Mucosa of rectum (tissue), 2 donors: Measurements from ENCODE around the gene TPM4.

Experiments used
- H3K27ac ChIP-seq, 2 donors: one replicate each; pipeline ENCODE4 v1.7.0; 2013; ENCODE audit warnings: inconsistent platforms in 2 of 2, low read depth in 2 of 2, low read length in 2 of 2
- H3K27me3 ChIP-seq, 2 donors: one replicate each; pipeline ENCODE4 v1.7.0; 2013; ENCODE audit warnings: low read length in 2 of 2; ENCODE audit not compliant: control insufficient read depth in 2 of 2, insufficient read depth in 2 of 2
- H3K36me3 ChIP-seq, 2 donors: one replicate each; pipeline ENCODE4 v1.7.0; 2013; ENCODE audit warnings: low read length in 2 of 2; ENCODE audit not compliant: control insufficient read depth in 2 of 2, insufficient read depth in 2 of 2
- H3K4me1 ChIP-seq, 2 donors: one replicate each; pipeline ENCODE4 v1.7.0; 2013; ENCODE audit warnings: low read length in 2 of 2, mild to moderate bottlenecking in 1 of 2; ENCODE audit not compliant: control insufficient read depth in 2 of 2, insufficient read depth in 2 of 2
- H3K4me3 ChIP-seq, 2 donors: one replicate each; pipeline ENCODE4 v1.7.0; 2013; ENCODE audit warnings: low read length in 2 of 2
- H3K9ac ChIP-seq, 2 donors: one replicate each; pipeline ENCODE4 v1.7.0; 2013; ENCODE audit warnings: low read length in 2 of 2, low read depth in 1 of 2, mild to moderate bottlenecking in 1 of 2
- H3K9me3 ChIP-seq, 2 donors: one replicate each; pipeline ENCODE4 v1.7.0; 2013; ENCODE audit warnings: low read length in 2 of 2; ENCODE audit not compliant: control insufficient read depth in 2 of 2
- donor health status: healthy.
- donor health status: Normal muscosa, but diverticular disease.

The TPM4 gene

DNA sequence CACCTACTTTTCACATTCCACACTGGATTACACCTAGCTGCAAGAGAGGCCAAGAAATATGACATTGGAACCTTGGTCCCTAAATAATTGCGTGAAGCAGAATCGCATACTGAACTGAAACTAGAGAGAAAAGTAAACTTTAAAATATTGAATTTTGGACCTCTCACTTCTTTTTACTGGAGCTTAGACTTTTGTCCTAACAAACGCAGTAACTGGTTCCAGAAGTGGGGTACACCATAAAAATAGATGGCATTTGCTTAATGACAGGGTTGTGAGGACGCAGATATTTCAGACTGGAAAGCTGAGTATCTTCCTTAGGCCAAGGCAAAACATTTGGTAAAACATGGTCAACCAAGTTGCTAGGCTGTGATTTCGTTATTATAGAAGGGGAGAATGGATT is 19.2 kb upstream of the TPM4 start:
- Histone ChIP-seq H3K9me3 (peaks cover 0 to 2% of the 10 kb centered on the region in 2 donors), H3K36me3 (no peaks in the 10 kb centered on the region)

DNA sequence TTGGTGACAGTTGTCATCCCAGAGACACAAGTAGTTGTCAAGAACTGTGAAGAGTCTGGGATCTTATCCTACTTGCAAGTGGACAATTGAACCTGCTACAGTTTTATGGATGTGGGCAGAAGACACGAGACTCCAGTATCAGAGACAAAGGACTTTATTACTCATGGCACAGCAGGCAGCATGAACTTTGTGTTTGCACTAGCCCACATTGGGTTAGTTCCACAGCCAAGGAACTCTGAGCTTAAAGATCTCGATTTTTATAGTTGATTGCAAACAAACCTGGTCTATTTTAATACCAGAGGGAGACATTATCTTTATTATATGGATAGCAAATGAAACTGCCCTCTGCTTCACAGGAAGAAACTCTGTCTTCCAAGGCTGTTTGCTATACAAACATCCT is 16.0 kb upstream of the TPM4 start:
- H3K4me1 ChIP-seq = peaks cover 0 to 7% of the 10 kb centered on the region in 2 donors
- H3K27ac ChIP-seq = peak overlapping the region in 1 of 2 donors; percentile 34
- H3K9ac ChIP-seq = no peak overlapping the region
- H3K27me3 ChIP-seq = peaks cover 0 to 2% of the 10 kb centered on the region in 2 donors
- H3K9me3 ChIP-seq = peaks cover 0 to 2% of the 10 kb centered on the region in 2 donors
- no peak overlapping the region for H3K4me3 ChIP-seq
- H3K36me3 ChIP-seq = no peaks in the 10 kb centered on the region

More for the DNA sequence above, 19.2 kb upstream of the TPM4 start:
- no peak overlapping the region for H3K27ac ChIP-seq
- no peak overlapping the region for H3K9ac ChIP-seq
- H3K4me3 ChIP-seq = no peak overlapping the region
- peaks cover 0 to 7% of the 10 kb centered on the region in 2 donors for H3K4me1 ChIP-seq
- H3K27me3 ChIP-seq = peaks cover 0 to 2% of the 10 kb centered on the region in 2 donors

DNA sequence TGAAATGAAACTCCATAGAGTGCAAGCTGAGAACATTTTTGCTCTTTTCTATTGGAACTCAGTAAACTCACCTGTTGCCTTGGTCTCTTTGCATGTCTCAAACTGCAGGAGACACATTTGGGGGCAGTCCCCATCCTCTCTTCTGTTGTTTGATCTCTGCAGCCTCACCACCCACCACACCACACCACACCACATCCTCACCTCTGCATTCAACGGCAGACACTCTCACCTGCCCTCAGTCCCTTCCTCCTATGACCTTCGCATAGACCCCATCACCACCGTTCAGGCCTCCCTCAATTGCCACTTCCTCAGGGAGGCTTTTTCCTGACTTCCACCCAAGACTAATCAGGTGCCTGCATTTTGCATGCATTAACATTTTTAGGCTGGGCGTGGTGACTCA is 14.4 kb upstream of the TPM4 start:
- Histone ChIP-seq H3K4me1 (peaks cover 6 to 13% of the 10 kb centered on the region in 2 donors), H3K4me3 (no peak overlapping the region), H3K9me3 (peaks cover 0 to 2% of the 10 kb centered on the region in 2 donors), H3K9ac (no peak overlapping the region), H3K27ac (no peak overlapping the region), H3K36me3 (no peaks in the 10 kb centered on the region), H3K27me3 (peaks cover 0 to 2% of the 10 kb centered on the region in 2 donors)

DNA sequence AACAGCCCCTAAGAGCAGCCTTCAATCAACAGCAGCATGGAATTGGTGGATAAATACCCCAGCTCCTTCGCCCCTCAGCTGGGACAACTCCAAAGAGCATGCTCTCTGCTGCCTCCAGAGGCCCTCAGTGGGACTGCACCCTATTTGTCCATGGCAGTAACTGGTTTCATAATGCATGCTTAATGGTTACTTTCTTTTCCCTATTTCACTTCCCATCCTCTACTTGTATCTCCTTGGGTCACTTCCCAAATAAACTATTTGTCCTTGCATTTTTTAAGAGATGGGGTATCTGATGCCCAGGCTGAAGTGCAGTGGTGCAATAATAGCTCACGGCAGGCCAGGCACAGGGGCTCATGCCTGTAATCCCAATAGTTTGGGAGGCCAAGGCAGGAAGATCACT is 13.5 kb upstream of the TPM4 start:
- H3K36me3 ChIP-seq = no peaks in the 10 kb centered on the region
- no peak overlapping the region for H3K4me3 ChIP-seq
- H3K9me3 ChIP-seq = peaks cover 0 to 2% of the 10 kb centered on the region in 2 donors
- no peak overlapping the region for H3K9ac ChIP-seq
- no peak overlapping the region for H3K27ac ChIP-seq
- H3K27me3 ChIP-seq = peaks cover 0 to 2% of the 10 kb centered on the region in 2 donors
- H3K4me1 ChIP-seq = peaks cover 8 to 17% of the 10 kb centered on the region in 2 donors

DNA sequence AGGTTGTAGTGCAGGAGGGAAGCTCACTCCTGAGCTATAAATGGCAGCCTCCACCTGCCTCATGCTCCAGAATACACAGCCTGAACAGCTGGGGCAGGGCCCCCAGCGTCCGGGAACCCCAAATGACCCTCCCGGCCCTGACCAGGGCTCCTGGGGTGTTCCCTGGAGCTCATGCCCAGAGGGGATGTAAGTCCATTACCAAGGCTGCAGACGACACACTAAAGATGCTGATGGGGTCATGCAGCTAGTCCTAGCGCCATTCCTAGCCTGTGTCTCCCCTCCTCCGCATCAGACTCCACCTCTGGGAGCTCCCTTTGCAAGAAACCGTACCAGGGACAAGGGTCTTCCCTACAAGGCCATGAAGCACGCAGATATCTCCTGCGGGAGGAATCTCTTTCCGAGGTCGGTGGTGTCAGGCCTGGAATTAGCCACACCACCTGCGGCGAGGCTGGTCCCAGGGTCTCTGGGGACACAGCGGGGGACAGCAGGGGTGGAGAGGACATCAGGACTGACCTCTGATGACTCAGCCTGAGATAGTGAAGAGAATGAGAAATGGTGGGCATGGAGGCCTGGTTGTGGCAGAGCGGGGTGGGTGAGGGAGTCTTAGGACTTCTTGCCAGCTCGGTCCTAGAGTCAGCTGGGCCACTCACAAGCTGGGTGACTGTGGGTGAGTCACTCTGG is 11.9 kb upstream of the TPM4 start:
- no peak overlapping the region for H3K4me3 ChIP-seq
- H3K27me3 ChIP-seq = no peaks in the 10 kb centered on the region
- no peaks in the 10 kb centered on the region for H3K36me3 ChIP-seq
- H3K9ac ChIP-seq = no peak overlapping the region
- no peak overlapping the region for H3K27ac ChIP-seq
- peaks cover 8 to 26% of the 10 kb centered on the region in 2 donors for H3K4me1 ChIP-seq
- peaks cover 0 to 2% of the 10 kb centered on the region in 2 donors for H3K9me3 ChIP-seq

DNA sequence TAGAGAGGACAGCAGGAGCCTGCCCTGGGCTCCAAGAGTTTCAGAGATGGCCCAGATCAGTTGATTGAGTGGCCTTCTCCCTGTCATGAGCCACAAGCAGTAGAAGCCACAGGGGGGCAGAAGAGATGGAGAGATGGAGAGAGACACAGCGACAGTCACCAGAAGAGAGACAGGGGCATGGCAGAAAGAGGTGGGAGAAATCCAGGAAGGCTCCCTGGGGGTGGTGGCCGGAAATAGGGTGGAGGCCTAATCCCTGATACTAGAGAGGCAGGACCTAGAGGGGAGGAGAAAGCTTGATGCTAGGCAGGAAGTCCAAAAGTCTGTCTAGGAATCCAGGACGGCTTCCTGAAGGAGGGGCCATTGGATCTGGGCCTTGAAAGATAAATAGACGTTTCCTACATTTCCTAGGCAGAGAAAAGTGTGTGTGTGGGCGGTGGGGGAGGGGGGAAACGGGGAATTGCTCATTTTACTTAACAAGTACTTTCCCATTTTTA is 9.6 kb upstream of the TPM4 start:
- H3K9ac ChIP-seq = peak overlapping the region in 1 of 2 donors; percentile 79
- H3K4me3 ChIP-seq = peak overlapping the region; percentile 41 to 66
- H3K9me3 ChIP-seq = no peaks in the 10 kb centered on the region
- H3K27ac ChIP-seq = peak overlapping the region; percentile 94 to 99
- H3K36me3 ChIP-seq = no peaks in the 10 kb centered on the region
- H3K4me1 ChIP-seq = peaks cover 30 to 40% of the 10 kb centered on the region in 2 donors
- no peaks in the 10 kb centered on the region for H3K27me3 ChIP-seq

DNA sequence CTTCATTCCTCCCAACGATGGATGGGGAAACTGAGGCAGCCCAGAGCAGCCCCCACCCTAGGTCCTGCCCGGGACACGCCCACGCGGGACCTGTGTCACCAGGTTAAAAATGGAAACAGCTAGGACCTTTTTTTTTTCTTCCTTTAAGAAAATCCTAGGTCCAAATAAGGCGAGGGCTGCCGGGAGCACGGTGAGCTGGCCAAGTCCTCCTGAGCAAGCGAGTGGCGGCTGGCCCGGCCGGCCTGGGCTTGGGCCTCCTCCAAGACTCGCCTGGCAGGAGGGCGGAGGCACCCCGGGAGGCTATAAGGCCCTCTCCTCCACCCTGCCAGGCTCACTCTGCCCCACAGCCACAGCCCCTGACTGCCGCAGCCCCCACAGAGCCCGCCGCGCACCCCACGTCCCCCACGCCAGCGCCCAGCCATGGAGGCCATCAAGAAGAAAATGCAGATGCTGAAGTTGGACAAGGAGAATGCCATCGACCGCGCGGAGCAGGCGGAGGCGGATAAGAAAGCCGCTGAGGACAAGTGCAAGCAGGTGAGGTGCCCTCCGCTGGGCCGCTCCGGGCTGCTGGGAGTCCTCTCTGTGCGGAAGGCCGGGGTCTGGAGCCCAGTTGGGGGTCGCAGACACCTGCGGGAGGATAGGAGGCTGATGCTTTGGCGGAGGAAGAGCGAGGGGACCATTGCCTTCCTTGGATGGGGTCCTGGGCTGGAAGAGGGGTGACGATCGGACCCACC is 8.9 kb upstream of the TPM4 start:
- peak overlapping the region; percentile 70 to 79 for H3K9ac ChIP-seq
- H3K4me3 ChIP-seq = peak overlapping the region; percentile 66 to 77
- H3K4me1 ChIP-seq = peaks cover 36 to 47% of the 10 kb centered on the region in 2 donors
- H3K36me3 ChIP-seq = no peaks in the 10 kb centered on the region
- H3K27me3 ChIP-seq = no peaks in the 10 kb centered on the region
- no peaks in the 10 kb centered on the region for H3K9me3 ChIP-seq
- peak overlapping the region; percentile 94 to 99 for H3K27ac ChIP-seq

DNA sequence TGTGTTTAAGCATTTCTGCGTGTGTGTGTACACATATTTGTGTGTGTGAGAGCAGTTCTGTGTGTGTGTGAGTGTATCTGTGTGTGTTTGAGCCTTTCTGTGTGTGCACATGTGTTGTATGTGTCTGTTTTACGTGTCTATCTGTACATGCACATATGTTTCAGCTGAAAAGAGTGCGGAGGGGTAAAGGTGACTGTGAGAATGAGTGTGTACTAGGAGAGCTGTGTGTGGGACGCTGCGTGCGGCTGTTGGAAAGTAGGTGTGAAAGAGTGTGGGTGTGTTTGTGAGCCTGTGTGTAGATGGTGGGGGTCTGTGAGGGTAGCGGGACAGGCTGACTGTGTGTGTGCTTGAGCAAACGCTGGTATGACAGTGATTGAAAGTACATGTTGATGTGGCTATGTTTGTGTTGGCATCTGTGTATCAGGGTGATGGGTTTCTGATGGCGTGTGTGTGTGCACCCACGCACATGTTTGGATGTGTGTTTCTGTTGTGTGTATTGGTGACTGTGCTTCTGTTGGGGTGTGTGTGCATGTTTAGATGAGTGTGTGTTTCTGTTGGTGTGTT is 7.5 kb upstream of the TPM4 start:
- Histone ChIP-seq H3K9me3 (no peaks in the 10 kb centered on the region), H3K4me1 (peaks cover 36 to 49% of the 10 kb centered on the region in 2 donors), H3K9ac (peak overlapping the region; percentile 35 to 79), H3K27me3 (no peaks in the 10 kb centered on the region), H3K27ac (peak overlapping the region; percentile 94 to 99), H3K4me3 (peak overlapping the region; percentile 66 to 77), H3K36me3 (no peaks in the 10 kb centered on the region)

DNA sequence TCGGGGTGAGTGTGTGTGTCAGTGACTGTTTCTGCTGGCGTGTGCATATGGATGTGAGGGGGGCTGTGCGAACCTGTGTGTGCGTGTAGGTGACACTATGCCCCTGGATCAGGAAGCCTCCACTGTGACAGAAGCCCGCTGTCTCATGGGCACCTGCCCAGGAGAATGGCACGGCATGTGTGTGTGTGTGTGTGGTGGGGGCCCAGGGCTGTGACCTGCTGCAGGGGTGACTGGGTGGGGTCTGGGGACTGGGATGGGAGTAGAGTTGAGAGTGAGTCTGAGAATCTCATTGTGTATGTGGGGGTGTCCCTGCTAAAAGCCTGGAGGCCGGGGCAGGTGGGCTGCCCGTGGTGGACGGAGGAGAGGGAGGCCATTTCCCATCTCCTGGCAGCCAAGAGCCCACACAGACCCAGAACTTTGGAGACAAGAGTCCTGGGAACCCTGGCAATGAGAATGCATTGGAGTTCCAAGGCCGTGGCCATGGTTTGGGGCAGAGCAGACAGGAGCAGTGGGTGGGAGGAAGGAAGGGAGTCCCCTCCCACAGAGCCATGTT is 6.4 kb upstream of the TPM4 start:
- peak overlapping the region; percentile 66 to 77 for H3K4me3 ChIP-seq
- no peaks in the 10 kb centered on the region for H3K36me3 ChIP-seq
- peak overlapping the region; percentile 79 to 80 for H3K9ac ChIP-seq
- H3K4me1 ChIP-seq = peaks cover 36 to 49% of the 10 kb centered on the region in 2 donors
- H3K27ac ChIP-seq = peak overlapping the region; percentile 94 to 99
- no peaks in the 10 kb centered on the region for H3K9me3 ChIP-seq
- no peaks in the 10 kb centered on the region for H3K27me3 ChIP-seq
